Transverse colon (tissue), 4 donors: ENCODE measurements around the gene SLC36A2.

Experiments used
- EP300 ChIP-seq: sonication (generic); formaldehyde crosslinking; IDR thresholded peaks from one replicate; pipeline ENCODE4 v1.6.1; 2017; ENCODE audit warnings: antibody characterized with exemption, low read depth
- POLR2A ChIP-seq: fragments of 450-650 bp; IDR thresholded peaks from one replicate; pipeline ENCODE4 v1.6.1; 2016; ENCODE audit warnings: antibody characterized with exemption, mild to moderate bottlenecking, moderate library complexity
- POLR2AphosphoS5 ChIP-seq, 3 donors: sonication (generic); formaldehyde crosslinking; IDR thresholded peaks; one replicate each; pipeline ENCODE4 v1.6.1; 2016; ENCODE audit warnings: antibody characterized with exemption in 3 of 3
- TF ChIP-seq, protein P1 (sequence below), 5 experiments: fragments of 200-600 bp in 3 of 5; fragments of 450-650 bp in 2 of 5; sonication (generic) in 3 of 5; IDR thresholded peaks; 1 replicate in 2 of 5; 2 replicates in 3 of 5; pipeline ENCODE4 v1.5.1; 2016 to 2017; ENCODE audit warnings: antibody characterized with exemption in 5 of 5, inconsistent platforms in 3 of 5, mild to moderate bottlenecking in 2 of 5, moderate library complexity in 1 of 5

DNA sequence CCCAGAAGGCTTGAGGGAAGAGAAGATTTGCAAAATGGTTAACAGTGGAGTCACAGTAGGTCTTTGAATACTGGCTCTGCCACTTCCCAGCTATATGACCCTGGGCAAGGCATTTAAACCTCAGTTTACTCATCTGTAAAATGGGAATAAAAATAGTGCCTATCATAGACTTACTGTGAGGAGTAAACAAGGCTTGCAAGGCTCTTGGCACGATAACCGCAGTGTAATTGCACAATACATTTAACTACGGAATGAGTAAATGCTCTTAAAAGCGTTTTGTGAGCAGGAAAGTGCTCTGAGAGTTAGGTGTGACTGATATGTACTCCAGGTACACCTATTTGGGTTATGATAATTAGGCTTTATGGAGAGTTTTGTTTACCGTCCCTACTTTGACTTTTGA is 52.2 kb downstream of the SLC36A2 start:
- TF ChIP-seq, protein P1, sequence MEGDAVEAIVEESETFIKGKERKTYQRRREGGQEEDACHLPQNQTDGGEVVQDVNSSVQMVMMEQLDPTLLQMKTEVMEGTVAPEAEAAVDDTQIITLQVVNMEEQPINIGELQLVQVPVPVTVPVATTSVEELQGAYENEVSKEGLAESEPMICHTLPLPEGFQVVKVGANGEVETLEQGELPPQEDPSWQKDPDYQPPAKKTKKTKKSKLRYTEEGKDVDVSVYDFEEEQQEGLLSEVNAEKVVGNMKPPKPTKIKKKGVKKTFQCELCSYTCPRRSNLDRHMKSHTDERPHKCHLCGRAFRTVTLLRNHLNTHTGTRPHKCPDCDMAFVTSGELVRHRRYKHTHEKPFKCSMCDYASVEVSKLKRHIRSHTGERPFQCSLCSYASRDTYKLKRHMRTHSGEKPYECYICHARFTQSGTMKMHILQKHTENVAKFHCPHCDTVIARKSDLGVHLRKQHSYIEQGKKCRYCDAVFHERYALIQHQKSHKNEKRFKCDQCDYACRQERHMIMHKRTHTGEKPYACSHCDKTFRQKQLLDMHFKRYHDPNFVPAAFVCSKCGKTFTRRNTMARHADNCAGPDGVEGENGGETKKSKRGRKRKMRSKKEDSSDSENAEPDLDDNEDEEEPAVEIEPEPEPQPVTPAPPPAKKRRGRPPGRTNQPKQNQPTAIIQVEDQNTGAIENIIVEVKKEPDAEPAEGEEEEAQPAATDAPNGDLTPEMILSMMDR (IDR thresholded peaks at IDR 0.05), result no peak
- TF ChIP-seq POLR2AphosphoS5 (IDR thresholded peaks at IDR 0.05), result no peak
- no peak for TF ChIP-seq POLR2A
- no peak for TF ChIP-seq EP300
